ENCODE data around the gene SPATA33.

DNA sequence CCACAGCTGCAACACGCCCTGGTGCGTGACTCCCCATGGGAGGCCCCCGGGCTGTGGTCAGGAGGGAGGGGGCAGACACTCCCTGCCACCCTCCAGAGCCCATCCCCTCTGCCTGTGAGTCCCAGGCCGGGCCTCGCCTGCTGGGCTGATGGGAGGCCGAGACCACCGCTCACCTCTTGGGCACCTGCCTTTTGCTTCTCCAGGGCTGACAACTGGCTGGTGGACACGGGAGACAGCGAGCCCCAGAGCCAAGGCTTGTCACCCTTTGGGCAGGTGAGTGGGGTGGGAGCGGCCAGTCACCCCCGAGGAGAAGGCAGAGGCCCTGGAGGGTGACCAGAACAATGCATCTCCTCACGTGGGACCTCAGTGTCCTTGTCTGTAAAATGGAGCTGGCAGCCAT, 21.0 kb upstream of the SPATA33 start:
- TF ChIP-seq POLR2A (IDR thresholded peaks at IDR 0.05; ENCODE audit: extremely low read depth, insufficient read length) (no peak), CTCF (IDR thresholded peaks at IDR 0.05; ENCODE audit: low read depth, low read length) (no peak), MYC (IDR thresholded peaks at IDR 0.05; ENCODE audit: low read depth, low read length) (no peak)

Data from NB4 (cell line).